ENCODE data around the gene EXOSC6.

- TF ChIP-seq POLR2A (IDR thresholded peaks at IDR 0.05) (no peak), CTCF (IDR thresholded peaks at IDR 0.05) (no peak)
Observed at GRCh38 chr16:70258946-70259345, 7.2 kb upstream of the EXOSC6 start.
